NCI-H2196 treated with DMSO at 0.1 percent for 48 hours (cell line): Measurements from ENCODE around the gene RAD54L.
"Not testable (repeated sequence)": the region's sequence is repeated elsewhere in the genome, so short reads cannot be mapped to it uniquely, and the experiment has no call there.

ENCODE experiments used
- DNase-seq: peaks from one replicate; lab custom pipeline; 2025; ENCODE audit not compliant: unreplicated experiment; lab: John Stamatoyannopoulos, UW

Gene RAD54L

DNA sequence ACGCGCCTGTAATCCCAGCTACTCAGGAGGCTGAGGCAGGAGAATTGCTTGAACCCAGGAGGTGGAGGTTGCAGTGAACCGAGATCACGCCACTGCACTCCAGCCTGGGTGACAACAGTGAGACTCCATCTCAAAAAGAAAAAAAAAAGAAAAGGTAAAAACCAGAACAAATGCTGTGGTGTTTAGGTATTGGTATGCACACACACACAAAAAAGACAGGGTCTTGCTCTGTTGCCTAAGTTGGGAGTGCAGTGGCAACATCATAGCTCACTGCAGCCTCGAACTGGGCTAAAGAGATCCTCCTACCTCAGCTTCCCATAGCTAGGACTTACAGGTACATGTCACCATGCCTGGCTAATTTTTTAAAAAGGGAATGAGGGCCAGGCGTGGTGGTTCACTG is 71.7 kb downstream of the RAD54L start:
- DNase-seq, result not testable (repeated sequence)

DNA sequence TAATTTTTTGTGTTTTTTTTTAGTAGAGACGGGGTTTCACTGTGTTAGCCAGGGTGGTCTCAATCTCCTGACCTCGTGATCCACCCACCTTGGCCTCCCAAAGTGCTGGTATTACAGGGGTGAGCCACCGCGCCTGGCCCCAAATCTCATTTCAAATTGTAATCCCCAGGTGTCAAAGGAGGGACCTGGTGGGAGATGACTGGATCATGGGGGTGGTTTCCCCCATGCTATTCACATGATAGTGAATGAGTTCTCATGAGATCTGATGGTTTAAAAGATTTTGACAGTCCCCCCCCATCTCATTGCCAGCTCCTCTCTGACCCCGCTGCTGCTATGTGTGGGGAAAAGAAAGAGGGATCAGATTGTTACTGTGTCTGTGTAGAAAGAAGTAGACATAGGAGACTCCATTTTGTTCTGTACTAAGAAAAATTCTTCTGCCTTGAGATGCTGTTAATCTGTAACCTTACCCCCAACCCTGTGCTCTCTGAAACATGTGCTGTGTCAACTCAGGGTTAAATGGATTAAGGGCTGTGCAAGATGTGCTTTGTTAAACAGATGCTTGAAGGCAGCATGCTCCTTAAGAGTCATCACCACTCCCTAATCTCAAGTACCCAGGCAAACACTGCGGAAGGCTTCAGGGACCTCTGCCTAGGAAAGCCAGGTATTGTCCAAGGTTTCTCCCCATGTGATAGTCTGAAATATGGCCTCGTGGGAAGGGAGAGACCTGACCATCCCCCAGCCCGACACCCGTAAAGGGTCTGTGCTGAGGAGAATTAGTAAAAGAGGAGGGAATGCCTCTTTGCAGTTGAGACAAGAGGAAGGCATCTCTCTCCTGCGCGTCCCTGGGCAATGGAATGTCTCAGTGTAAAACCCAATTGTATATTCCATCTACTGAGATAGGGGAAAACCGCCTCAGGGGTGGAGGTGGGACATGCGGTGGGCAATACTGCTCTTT is 72.7 kb downstream of the RAD54L start:
- not testable (repeated sequence) for DNase-seq

DNA sequence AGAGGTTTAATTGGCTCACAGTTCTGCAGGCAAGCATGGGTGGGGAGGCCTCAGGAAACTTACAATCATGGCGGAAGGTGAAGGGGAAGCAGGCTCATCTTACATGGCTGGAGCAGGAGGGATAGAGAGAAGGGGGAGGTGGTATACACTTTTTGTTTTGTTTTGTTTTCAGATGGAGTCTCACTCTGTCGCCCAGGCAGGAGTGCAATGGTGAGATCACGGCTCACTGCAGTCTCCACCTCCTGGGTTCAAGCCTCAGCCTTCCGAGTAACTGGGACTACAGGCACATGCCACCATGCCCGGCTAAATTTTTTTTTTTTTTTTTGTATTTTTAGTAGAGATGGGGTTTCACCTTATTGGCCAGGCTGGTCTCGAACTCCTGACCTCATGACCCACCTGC is 74.6 kb downstream of the RAD54L start:
- not testable (repeated sequence) for DNase-seq

DNA sequence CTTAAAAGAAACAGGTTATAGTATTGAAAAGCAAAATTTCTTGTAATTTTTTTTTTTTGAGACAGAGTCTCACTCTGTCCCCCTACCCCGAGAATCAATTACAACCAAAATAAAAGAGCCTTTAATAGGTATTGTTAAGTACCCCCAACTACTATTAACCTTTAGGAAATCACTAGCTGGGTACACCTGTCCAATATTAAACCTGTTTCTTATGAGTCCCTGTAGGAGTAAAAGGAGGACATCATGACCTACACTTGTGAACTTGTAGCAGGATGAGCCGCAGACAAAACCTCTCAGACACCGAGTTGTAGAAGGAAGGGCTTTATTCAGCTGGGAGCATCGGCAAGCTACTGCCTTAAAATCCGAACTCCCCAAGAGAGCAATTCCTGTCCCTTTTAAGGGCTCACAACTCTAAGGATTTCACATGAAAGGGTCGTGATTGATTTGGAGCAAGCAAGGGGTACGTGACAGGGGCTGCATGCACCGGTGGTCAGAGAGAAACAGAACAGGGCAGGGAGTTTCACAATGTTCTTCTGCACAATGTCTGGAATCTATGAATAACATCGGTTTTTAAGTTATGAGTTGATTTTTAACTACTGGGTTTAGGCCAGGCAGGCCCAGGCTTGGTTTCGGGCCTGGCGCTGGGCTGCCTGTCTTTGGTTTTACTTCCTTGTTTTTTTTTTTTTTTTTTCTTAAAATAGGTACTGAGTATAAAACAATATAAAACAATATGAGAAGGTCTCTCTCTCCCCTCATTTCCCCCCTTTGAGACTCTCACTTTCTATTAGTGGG is 77.9 kb downstream of the RAD54L start:
- DNase-seq, result not testable (repeated sequence)
